ENCODE results near the gene MED17. TPM values are rescaled to one million over a fixed set of nuclear protein-coding genes. Genes with fewer than 3 reads are reported as not detected.

Gene MED17
- total RNA-seq, 1 experiment from 2014 or later: 41.1 TPM

DNA sequence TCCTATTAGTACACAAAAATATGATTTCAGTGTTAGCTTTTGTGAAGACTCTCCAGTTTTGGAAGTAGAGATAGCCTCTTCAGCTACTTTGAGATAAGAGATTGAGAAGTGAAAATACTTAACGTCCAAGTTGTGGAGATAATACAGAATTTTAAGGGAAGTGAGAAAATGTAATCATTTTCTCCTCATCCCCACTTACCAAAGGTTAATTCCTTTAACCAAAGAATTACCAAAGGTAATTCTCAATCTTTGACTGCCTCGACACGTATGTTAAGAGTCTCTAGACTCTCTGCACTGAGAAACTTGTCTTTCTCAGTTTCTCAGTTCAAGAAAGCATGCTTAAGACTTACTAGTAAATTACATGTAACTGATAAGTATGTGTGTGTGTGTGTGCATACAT, 27.3 kb upstream of the MED17 start:
- intact Hi-C loops (cut with micrococcal nuclease): no loop called here
- no peaks in the 10 kb centered on the region for H3K9me3 ChIP-seq (ENCODE audit: control insufficient read depth in 1 of 2, insufficient read depth in 1 of 2, low read depth in 1 of 2, low read length in 2 of 2)
- peaks cover 5 to 20% of the 10 kb centered on the region in 2 experiments; a peak in 2 of 4 replicates for H3K36me3 ChIP-seq (ENCODE audit: control insufficient read depth in 1 of 2, insufficient read depth in 2 of 2, low read length in 2 of 2)
- ChIA-PET POLR2A (interaction anchor here (1.1 kb wide), 1 partner anchor 15 kb away, joined by 5 read pairs; the partner anchor contains the start of genes C11orf54 and TAF1D), CTCF (no interaction called here), RAD21 (ENCODE audit: low non-redundant PET in 1 of 2, low total read pairs in 2 of 2, uncharacterized antibody in 2 of 2, unreplicated experiment in 2 of 2) (no interaction called here)
- H3K9me2 ChIP-seq (ENCODE audit: insufficient read depth): no peaks in the 10 kb centered on the region
- H2AFZ ChIP-seq (ENCODE audit: low read depth, low read length, poor library complexity, severe bottlenecking): no peak overlapping the region
- TF ChIP-seq ELF1 (IDR thresholded peaks at IDR 0.05; ENCODE audit: borderline replicate concordance, low read depth) (no peak), CBX3 (IDR thresholded peaks at IDR 0.05; ENCODE audit: low read depth) (no peak), SP1 (IDR thresholded peaks at IDR 0.05; ENCODE audit: low read depth) (no peak), SRF (IDR thresholded peaks at IDR 0.05; ENCODE audit: low read depth) (no peak), EGR1 (IDR thresholded peaks at IDR 0.05; ENCODE audit: low read depth) (no peak), CEBPB (IDR thresholded peaks at IDR 0.05; ENCODE audit: low read depth) (no peak), SIN3A (IDR thresholded peaks at IDR 0.05; ENCODE audit: low read depth) (no peak), MAX (IDR thresholded peaks at IDR 0.05) (no peak), ZBTB33 (IDR thresholded peaks at IDR 0.05; ENCODE audit: extremely low read depth, insufficient replicate concordance, low read length) (no peak), TCF7L2 (IDR thresholded peaks at IDR 0.05; ENCODE audit: borderline replicate concordance, extremely low read depth, insufficient read depth, insufficient read length) (no peak), EZH2 (IDR thresholded peaks at IDR 0.05) (no peak), EZH2phosphoT487 (IDR thresholded peaks at IDR 0.05; ENCODE audit: borderline replicate concordance) (no peak), POLR2AphosphoS5 (IDR thresholded peaks at IDR 0.05; ENCODE audit: low read depth, low read length) (no peak), JUND (IDR thresholded peaks at IDR 0.05) (no peak), ZNF274 (IDR thresholded peaks at IDR 0.05; ENCODE audit: low read depth, low read length) (no peak), RAD21 (IDR thresholded peaks at IDR 0.05; ENCODE audit: low read depth) (no peak), CTCF (IDR thresholded peaks at IDR 0.05 in 2 of 3, conservative IDR thresholded peaks at IDR 0.05 in 1 of 3; ENCODE audit: borderline replicate concordance in 1 of 3, insufficient read depth in 1 of 3, low read depth in 2 of 3, low read length in 2 of 3) (no peak)
- TF ChIP-seq, protein P1, sequence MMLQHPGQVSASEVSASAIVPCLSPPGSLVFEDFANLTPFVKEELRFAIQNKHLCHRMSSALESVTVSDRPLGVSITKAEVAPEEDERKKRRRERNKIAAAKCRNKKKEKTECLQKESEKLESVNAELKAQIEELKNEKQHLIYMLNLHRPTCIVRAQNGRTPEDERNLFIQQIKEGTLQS (IDR thresholded peaks at IDR 0.05): no peak
- no peak overlapping the region for H3K9ac ChIP-seq (ENCODE audit: low read length)
- H3K27me3 ChIP-seq (ENCODE audit: insufficient read depth, low read length): no peaks in the 10 kb centered on the region
- no peak overlapping the region for H3K4me2 ChIP-seq (ENCODE audit: low read length)
- BruUV-seq (replicated peaks): no TSS peak
- H3K79me2 ChIP-seq (ENCODE audit: insufficient read depth, low read length): no peaks in the 10 kb centered on the region
- ATAC-seq (no peak), DNase-seq (ENCODE audit: low read depth, low spot score) (no peak)
- H4K20me1 ChIP-seq (ENCODE audit: insufficient read depth): no peaks in the 10 kb centered on the region
- no peak overlapping the region for H3K27ac ChIP-seq (ENCODE audit: low read depth, low read length)
- no peak overlapping the region for H3K4me3 ChIP-seq (replicated peaks in 1 of 2; ENCODE audit: low read depth in 1 of 2, low read length in 2 of 2)
- H3K4me1 ChIP-seq (ENCODE audit: control insufficient read depth in 1 of 2, insufficient read depth in 2 of 2, low read length in 2 of 2): no peaks in the 10 kb centered on the region
